RWPE2 (cell line): ENCODE results near the gene EXOSC5.

Experiments
- ATAC-seq: fragments of 200-7000 bp; cut with Tn5 transposase; 3 replicates; pipeline ENCODE4 v1.9.1; 2021; ENCODE audit warnings: low read depth
- DNase-seq: peaks from one replicate; pipeline ENCODE4 v3.0.0-alpha.2; 2020; ENCODE audit warnings: low spot score
- H3K27ac ChIP-seq: fragments of 450-650 bp; 2 replicates; pipeline ENCODE4 v1.5.1; 2017; ENCODE audit warnings: mild to moderate bottlenecking; ENCODE audit not compliant: poor library complexity, severe bottlenecking
- H3K27me3 ChIP-seq: fragments of 250-450 bp; sonication (Bioruptor Pico); 2 replicates; pipeline ENCODE4 v1.5.1; 2021; ENCODE audit warnings: mild to moderate bottlenecking, moderate library complexity; ENCODE audit not compliant: insufficient read depth, poor library complexity, severe bottlenecking
- H3K36me3 ChIP-seq: fragments of 250-450 bp; sonication (Bioruptor Pico); 2 replicates; pipeline ENCODE4 v1.5.1; 2020; ENCODE audit warnings: low read depth, mild to moderate bottlenecking, moderate library complexity
- H3K4me1 ChIP-seq: fragments of 250-450 bp; sonication (Bioruptor Pico); 2 replicates; pipeline ENCODE4 v1.5.1; 2021; ENCODE audit warnings: mild to moderate bottlenecking, moderate library complexity; ENCODE audit not compliant: insufficient read depth, poor library complexity, severe bottlenecking
- H3K4me3 ChIP-seq: fragments of 250-450 bp; sonication (Bioruptor Pico); 2 replicates; pipeline ENCODE4 v1.5.1; 2021; ENCODE audit warnings: mild to moderate bottlenecking, moderate library complexity; ENCODE audit not compliant: severe bottlenecking
- H3K9me3 ChIP-seq: fragments of 250-450 bp; sonication (Bioruptor Pico); 2 replicates; pipeline ENCODE4 v1.5.1; 2021; ENCODE audit warnings: mild to moderate bottlenecking, moderate library complexity; ENCODE audit not compliant: severe bottlenecking
- TF ChIP-seq, protein P1 (sequence below): fragments of 450-650 bp; IDR thresholded peaks from one replicate; pipeline ENCODE4 v1.5.1; 2017; ENCODE audit warnings: mild to moderate bottlenecking, moderate library complexity; ENCODE audit not compliant: poor library complexity, severe bottlenecking

EXOSC5 gene

GRCh38 chr19:41430922-41431321, 33.8 kb upstream of the EXOSC5 start:
- Histone ChIP-seq H3K9me3 (no peaks in the 10 kb centered on the region), H3K27ac (no peak overlapping the region), H3K4me3 (no peak overlapping the region), H3K27me3 (no peaks in the 10 kb centered on the region), H3K4me1 (no peaks in the 10 kb centered on the region), H3K36me3 (peaks cover 15% of the 10 kb centered on the region)
- no peak for ATAC-seq
- no peak for DNase-seq
- TF ChIP-seq, protein P1, sequence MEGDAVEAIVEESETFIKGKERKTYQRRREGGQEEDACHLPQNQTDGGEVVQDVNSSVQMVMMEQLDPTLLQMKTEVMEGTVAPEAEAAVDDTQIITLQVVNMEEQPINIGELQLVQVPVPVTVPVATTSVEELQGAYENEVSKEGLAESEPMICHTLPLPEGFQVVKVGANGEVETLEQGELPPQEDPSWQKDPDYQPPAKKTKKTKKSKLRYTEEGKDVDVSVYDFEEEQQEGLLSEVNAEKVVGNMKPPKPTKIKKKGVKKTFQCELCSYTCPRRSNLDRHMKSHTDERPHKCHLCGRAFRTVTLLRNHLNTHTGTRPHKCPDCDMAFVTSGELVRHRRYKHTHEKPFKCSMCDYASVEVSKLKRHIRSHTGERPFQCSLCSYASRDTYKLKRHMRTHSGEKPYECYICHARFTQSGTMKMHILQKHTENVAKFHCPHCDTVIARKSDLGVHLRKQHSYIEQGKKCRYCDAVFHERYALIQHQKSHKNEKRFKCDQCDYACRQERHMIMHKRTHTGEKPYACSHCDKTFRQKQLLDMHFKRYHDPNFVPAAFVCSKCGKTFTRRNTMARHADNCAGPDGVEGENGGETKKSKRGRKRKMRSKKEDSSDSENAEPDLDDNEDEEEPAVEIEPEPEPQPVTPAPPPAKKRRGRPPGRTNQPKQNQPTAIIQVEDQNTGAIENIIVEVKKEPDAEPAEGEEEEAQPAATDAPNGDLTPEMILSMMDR: no peak

- peak overlapping the region; percentile 29 for H3K27ac ChIP-seq
- H3K4me1 ChIP-seq: no peaks in the 10 kb centered on the region
- no peak overlapping the region for H3K4me3 ChIP-seq
- no peak for DNase-seq
- H3K36me3 ChIP-seq: peaks cover 18% of the 10 kb centered on the region
- no peak for ATAC-seq
- TF ChIP-seq, protein P1: no peak
- H3K9me3 ChIP-seq: no peaks in the 10 kb centered on the region
- H3K27me3 ChIP-seq: no peaks in the 10 kb centered on the region
Observed at GRCh38 chr19:41428481-41428859, 31.3 kb upstream of the EXOSC5 start.

DNA sequence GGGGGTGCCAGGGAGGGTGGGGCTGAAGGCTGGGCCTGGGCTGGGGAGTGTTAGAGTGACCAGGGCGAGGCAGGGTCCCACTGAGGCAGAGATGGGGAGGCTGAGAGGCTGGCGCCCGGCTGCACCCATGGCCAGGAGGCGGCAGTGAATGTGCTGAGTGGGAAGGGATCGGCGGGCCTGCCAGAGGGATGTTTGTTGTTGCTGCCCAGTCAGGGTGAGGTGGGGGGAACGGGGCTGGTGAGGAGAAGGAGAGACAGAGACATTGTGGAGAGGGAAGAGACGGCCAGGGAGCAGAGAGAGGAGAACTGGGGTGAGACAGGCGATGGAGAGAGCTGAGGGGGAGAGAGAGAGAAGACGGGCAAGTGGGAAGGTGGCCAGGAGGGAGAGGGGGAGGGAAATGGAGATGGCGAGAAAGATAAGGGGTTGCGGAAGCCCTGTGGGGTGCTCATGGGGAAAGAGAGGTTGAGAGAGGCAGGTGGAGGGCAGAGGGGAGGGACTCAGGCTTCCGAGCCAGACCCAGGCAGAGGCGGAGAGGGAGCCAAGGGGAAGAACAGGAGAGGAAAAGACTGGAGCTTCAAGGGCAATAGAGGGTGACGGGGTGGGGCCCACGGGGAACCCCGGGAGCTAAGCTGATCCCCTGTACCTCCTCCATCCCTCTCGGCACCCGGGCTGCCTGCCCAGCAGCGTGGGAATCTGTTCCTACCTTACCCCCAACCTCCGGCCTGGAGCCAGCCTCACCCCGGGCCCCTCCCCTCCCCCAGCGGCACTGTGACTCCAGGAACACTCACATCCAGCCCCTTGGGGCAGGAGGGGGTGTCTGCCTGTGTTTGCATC, 30.7 kb upstream of the EXOSC5 start:
- peak overlapping the region; percentile 1 for H3K4me3 ChIP-seq
- DNase-seq: no peak
- H3K9me3 ChIP-seq: no peaks in the 10 kb centered on the region
- H3K36me3 ChIP-seq: peaks cover 20% of the 10 kb centered on the region
- no peaks in the 10 kb centered on the region for H3K27me3 ChIP-seq
- H3K27ac ChIP-seq: peak overlapping the region; percentile 29
- no peaks in the 10 kb centered on the region for H3K4me1 ChIP-seq
- TF ChIP-seq, protein P1: no peak
- ATAC-seq: peak; percentile 26

DNA sequence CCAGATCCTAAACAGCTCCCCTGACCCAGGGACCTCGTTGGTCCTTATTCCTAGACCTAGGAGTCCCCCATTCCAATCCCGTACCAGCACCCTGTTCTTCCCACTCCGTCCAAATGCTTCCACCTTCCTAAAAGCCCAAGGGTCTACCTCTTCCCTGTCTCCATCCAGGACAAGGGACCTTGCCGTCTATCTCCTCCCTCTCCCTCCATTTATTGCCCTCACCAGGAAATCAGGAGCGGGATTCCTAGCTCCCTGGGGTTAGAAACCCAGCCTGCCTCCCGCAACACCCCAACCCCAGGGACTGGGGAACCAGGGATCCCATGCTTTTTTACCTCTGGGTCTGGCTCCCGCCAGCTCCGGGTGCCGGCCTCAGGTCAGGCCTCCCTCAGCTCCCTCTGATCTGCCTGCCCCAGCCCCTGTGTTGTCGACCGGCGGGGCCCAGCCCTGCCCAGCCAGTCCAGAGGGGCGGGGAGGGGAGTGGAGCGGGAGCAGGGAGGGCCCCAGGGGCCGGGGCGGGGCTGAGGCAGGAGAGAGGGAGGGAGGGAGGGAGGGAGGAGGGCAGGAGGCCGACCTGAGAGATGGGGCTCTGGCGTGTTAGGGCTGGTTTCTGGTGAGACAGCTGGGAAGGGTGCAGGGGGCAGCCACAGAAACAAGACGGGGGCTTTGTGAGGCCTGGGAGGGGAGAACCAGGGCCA, 29.9 kb upstream of the EXOSC5 start, which contains the start of gene B3GNT8:
Gene B3GNT8 (minus strand): TSS at position 423 of the 695 bp plus-strand sequence. CDS start 596 bp downstream, outside the sequence.
- Histone ChIP-seq H3K9me3 (no peaks in the 10 kb centered on the region), H3K27me3 (no peaks in the 10 kb centered on the region), H3K36me3 (peaks cover 19% of the 10 kb centered on the region), H3K4me3 (peak within 1 kb of the TSS; percentile 29), H3K27ac (peak within 1 kb of the TSS; percentile 29), H3K4me1 (no peaks in the 10 kb centered on the region)
- peak; percentile 92 for ATAC-seq
- TF ChIP-seq, protein P1: no peak
- peak; percentile 89 for DNase-seq
